GM19468 (cell line): Measurements from ENCODE around the gene STOML3.

ENCODE experiments used
- ATAC-seq: cut with Tn5 transposase; IDR thresholded peaks from one replicate; pipeline ENCODE4 v1.9.1; 2021; ENCODE audit warnings: mild to moderate bottlenecking, moderate library complexity, moderate number of reproducible peaks; ENCODE audit not compliant: unreplicated experiment; ENCODE audit errors: extremely low read depth

The STOML3 gene

DNA sequence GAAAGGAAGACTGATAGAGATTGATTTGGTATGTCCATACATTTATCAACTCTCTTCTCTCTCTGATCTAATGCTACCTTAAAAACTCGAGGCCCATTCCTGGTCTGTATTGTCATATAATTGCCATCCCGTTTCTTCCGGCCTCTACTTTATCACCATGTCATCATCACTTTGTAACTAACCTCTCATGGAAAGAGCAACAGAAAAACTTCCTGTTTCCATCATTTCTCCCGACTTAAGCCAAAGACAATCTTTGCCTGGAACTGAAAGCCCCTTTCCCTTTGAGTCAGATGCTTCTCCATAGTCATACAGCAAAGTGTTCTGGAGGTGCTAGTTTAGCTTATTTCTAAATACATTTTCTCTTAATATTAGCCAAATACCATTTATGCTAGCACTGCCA is 2.8 kb upstream of the STOML3 start:
- ATAC-seq: no peak

GRCh38 chr13:38981096-38981495 is 9.5 kb downstream of the STOML3 start:
- ATAC-seq: no peak

- no peak for ATAC-seq
Observed at GRCh38 chr13:38980750-38981078, 9.9 kb downstream of the STOML3 start.

DNA sequence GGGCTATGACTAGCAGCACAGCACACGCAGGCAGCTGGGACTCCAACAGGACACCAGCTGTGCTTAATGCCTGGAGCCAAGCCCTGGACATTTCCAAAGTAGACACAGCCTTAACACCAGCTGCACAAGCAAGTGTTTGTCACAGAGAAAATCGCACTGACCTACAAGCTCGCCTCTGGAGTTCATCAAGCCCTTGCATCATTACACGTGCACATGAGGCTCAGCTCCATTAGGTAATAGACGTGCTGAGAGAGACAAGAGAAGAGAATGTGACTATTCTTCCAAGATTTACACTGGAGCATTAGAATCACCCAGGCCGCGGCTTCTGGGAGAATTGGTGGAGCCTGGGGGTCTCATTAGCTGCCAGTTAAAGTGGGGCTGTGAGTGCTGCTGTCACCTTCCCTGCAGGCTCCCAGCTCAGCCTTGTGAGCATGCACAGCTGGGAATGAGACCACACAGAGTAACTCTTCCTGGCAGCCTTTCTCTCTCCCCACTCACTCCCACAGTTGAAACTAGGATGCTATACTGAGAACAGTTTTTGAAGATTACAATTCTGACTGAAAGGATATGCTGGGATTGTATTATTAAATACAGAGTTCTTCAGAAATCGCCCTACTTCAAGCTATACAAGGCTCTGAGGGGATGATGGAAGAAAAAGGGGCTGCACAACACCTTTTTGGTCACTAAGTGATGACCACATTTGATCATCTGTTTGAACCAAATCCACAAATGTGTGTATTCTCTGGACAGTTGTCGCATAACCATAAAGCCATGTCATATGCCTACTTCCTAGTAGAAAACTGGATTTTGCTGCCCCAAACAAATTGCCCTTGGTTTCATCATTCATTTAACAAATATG is 10.5 kb downstream of the STOML3 start:
- ATAC-seq: no peak

- ATAC-seq: no peak
Observed at GRCh38 chr13:38970380-38971051, 20.1 kb downstream of the STOML3 start.

DNA sequence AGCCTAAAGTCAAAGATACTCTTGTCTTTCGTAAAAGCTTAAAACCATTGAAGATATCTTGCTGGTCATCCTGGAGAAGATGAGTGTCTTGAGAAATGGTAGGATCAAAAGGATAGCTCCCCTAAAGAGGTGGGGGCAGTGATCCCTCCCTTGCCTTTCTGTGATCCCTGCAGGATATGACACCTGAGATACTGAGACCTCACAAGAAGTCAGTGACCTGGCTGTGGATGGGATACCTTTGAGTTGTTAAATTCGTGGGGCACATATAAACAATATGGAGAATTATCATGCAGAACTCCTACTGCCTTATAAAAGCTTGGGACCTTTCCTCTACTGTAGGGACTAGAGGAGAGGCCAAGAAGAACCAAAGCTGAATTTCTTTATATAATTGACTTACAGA is 21.4 kb downstream of the STOML3 start:
- ATAC-seq: no peak

DNA sequence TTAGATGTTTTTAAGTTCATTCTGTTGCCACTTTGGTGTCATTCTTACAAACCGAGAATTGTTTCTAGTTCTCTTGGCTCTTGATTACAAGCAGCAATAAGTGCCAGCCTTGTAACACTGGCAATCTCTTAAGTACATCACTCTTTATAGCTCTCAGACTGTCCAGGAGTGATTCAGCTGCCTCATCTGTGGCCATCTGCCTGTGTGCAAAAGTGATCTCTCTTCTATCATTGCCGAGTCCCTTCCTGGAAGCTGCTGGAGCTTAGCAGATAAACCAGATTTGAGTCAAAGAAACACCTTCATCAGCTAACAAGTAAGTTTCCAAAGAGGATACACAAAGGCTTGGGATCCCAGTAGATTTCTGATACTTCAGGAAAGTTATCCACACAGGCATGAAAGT is 23.2 kb downstream of the STOML3 start:
- ATAC-seq: no peak

DNA sequence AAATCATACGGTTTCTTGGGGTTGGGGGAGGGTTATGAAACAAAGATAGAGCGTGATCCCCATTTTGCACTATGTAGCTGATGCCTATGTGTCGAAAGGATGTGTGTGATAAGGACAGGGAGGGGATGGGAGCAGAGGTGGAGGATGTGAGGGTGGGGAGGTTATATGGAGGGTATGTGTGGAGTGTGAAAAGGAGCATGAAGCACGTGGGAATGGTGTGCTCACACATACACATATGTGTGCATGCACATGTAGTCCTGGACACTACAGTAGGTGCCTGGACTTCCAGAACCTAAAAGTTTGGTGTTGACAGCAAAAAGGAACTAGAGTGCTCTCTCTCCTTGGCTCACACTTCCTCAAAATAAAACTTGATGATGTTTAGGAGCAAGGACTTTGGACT is 25.4 kb downstream of the STOML3 start:
- no peak for ATAC-seq

DNA sequence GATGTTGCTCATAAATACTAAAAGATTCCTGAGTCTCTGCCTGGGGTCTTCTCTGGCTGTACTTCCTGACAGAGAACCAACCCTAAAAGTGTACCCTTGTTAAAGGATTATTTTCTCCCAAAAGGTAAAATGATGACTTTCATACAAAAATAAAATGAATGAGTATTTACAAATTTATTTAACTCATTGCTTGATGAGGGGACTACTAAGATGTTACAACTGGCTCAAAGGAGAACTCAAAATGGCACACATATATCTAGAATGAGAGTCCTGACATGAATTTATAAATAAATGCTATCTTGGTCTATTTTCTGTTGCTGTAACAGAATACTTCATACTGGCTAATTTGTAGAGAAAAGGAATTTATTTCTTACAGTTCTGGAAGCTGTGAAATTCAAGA is 30.5 kb downstream of the STOML3 start:
- ATAC-seq: no peak

- ATAC-seq: no peak
Observed at GRCh38 chr13:38957794-38958592, 32.6 kb downstream of the STOML3 start.

GRCh38 chr13:38954844-38955243 is 35.8 kb downstream of the STOML3 start:
- ATAC-seq: no peak

DNA sequence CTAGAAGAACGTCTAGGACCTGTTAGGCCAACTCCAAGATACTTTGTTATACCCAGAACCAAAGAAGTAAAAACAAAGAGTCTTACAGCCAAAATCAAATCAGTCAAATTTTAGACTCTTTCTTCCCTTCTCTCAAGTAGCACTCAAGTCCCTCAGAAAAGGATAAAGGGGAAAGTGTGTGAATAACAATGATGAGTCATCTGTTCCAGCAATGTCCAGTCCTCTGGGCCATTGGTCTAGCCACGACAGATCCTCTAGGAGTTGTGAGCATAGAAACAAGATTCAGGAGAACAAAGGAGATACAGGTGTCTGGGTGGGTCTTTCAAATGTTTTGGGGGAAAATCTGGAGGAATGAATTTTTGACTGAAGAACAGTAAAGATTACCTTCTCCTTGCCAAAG is 36.3 kb downstream of the STOML3 start:
- ATAC-seq: no peak

GRCh38 chr13:38952827-38953226 is 37.8 kb downstream of the STOML3 start:
- no peak for ATAC-seq

- ATAC-seq: no peak
Observed at GRCh38 chr13:38951525-38952313, 38.9 kb downstream of the STOML3 start.

DNA sequence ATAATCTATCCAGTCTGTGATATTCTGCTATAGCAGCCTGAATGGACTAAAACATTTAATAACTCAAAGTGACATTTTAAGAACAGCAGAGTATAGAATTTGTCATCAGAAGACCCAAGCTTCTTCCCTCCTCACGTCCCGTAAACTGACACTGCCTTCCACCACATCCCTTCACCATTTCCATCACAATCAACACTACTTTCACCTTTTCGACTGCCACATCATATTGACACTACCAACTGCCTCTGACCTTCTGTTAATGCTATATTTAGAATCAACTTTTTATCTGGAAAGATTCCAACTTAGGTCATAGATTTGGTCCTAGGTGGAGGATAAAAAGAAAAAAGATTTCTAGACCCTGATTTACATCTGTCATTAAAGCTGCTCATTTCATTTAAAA is 39.6 kb downstream of the STOML3 start:
- no peak for ATAC-seq

GRCh38 chr13:38947054-38947453 is 43.6 kb downstream of the STOML3 start:
- ATAC-seq: no peak

GRCh38 chr13:38944219-38944618 is 46.4 kb downstream of the STOML3 start:
- no peak for ATAC-seq

DNA sequence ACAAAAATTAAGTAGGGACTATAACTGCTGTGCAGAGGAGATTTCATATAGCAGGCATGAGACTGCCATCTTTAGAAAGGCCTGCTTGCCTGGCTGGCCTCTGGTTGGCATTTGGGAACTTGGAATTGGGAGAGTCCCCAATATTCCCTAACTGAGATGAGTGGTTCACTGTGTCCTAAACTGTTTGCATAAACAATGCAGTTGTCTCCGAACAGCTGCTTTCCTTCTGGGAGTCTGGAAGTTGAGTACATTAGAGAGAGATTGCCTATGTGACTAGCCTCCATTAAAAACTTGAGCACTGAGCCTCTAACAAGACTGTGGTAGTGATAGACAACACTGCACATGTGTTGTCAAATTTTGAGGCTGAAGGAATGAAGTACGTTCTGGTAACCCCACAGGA is 47.4 kb downstream of the STOML3 start:
- ATAC-seq: no peak

DNA sequence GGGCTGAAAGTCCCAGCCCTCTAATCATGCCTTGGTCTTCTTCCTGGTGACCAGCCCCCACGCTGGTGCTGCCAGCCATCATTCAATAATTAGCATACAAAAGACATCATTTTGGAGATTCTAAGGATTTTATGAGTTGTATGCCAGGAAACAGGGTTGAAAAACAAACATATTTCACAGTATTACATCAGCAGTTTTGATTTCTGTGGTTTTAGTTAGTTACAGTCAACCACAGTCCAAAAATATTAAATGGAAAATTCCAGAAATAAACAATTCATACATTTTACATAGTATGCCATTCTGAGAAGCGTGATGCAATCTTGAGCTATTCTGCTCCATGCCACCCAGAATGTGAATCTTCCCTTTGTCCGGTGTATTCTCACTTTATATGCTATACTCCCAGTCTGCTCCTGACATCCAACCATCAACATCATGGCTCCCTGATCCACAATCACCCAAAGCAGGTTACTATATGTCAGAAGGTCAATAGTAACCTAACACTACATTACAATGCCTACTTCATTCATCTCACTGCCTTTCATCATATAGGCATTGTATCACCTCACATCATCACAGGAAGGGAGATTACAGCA is 49.2 kb downstream of the STOML3 start:
- no peak for ATAC-seq

- no peak for ATAC-seq
Observed at GRCh38 chr13:38933786-38934185, 56.8 kb downstream of the STOML3 start.
